Testis (tissue), 3 donors: ENCODE data around the gene IER3IP1. TPM values are rescaled to one million over a fixed set of nuclear protein-coding genes. Genes with fewer than 3 reads are reported as not detected.

Source experiments
- DNase-seq: peaks from one replicate; pipeline ENCODE4 v3.0.0-alpha.2; 2019
- H3K27ac ChIP-seq, 2 donors: fragments of 200-600 bp; sonication (generic); one replicate each; pipeline ENCODE4 v1.5.1; 2019
- H3K27me3 ChIP-seq: fragments of 200-600 bp; sonication (generic); one replicate; pipeline ENCODE4 v1.5.1; 2019
- H3K36me3 ChIP-seq: fragments of 200-600 bp; sonication (generic); one replicate; pipeline ENCODE4 v1.5.1; 2017; ENCODE audit warnings: low read depth; ENCODE audit errors: missing control alignments
- H3K4me1 ChIP-seq: fragments of 200-600 bp; sonication (generic); one replicate; pipeline ENCODE4 v1.5.1; 2019
- H3K4me3 ChIP-seq, 2 donors: fragments of 200-600 bp; sonication (generic); one replicate each; pipeline ENCODE4 v1.5.1; 2017 to 2019
- H3K9me3 ChIP-seq: fragments of 200-600 bp; sonication (generic); one replicate; pipeline ENCODE4 v1.5.1; 2017
- CTCF ChIP-seq, 3 experiments: fragments of 450-650 bp in 2 of 3; fragments of 200-600 bp in 1 of 3; sonication (generic) in 1 of 3; IDR thresholded peaks; one replicate each; pipeline ENCODE4 v1.5.1; 2016 to 2019; ENCODE audit warnings: antibody characterized with exemption in 3 of 3, mild to moderate bottlenecking in 2 of 3, moderate library complexity in 1 of 3
- POLR2A ChIP-seq: fragments of 450-650 bp; IDR thresholded peaks from one replicate; pipeline ENCODE4 v1.6.1; 2017; ENCODE audit warnings: antibody characterized with exemption, mild to moderate bottlenecking, moderate library complexity
- WGBS, 2 donors: methylation state at CpG; one replicate each; pipeline ENCODE4 v1.1.5; 2018; 5-methylcytosine and 5-hydroxymethylcytosine counted together
- intact Hi-C: fragments of 100-400 bp; cut with DNase I; formaldehyde crosslinking; loops from one replicate; pipeline ENCODE4 v1.15.1; 2023; ENCODE audit warnings: low total_unique reads
- polyA plus RNA-seq: library from polyadenylated mRNA; stranded (reverse); fragments of 350-450 nt; fragmentation: Illumina TruSeq; extraction: RNeasy Lipid Tissue Mini Kit (QIAGEN cat#74804); gene quantifications from one replicate; pipeline ENCODE4 v1.2.3, GENCODE V29; 2014; ENCODE audit warnings: low read depth, low replicate concordance; ENCODE audit not compliant: insufficient read depth
- total RNA-seq, 2 donors: library from RNA; depleted of rRNA; stranded (reverse); fragments of >200 nt; gene quantifications; one replicate each; pipeline ENCODE4 v1.2.3, GENCODE V29; 2016

Gene IER3IP1
- total and polyA plus RNA-seq, 3 donors from 2014 or later, result 12.3 to 15.9 (median 14.2) TPM

GRCh38 chr18:47150029-47150823, 25.9 kb downstream of the IER3IP1 start, which contains the start of gene HDHD2:
Gene HDHD2, minus strand, starts transcription at chr18:47150500. Its CDS starts 14,061 bp downstream, at chr18:47136439.
- Histone ChIP-seq H3K4me1 (peaks cover 14% of the 10 kb centered on the region), H3K9me3 (no peaks in the 10 kb centered on the region), H3K27ac (peak within 1 kb of the TSS; percentile 79 to 84), H3K36me3 (no peaks in the 10 kb centered on the region), H3K4me3 (peak within 1 kb of the TSS; percentile 64 to 70), H3K27me3 (no peaks in the 10 kb centered on the region)
- peak; percentile 89 for DNase-seq
- 0% methylated on average over 33 to 70 of the region's 70 CpGs for WGBS, 2 donors
- intact Hi-C loops, result no loop called here
- TF ChIP-seq CTCF (IDR thresholded peaks at IDR 0.05), result no peak
- no peak for TF ChIP-seq POLR2A

GRCh38 chr18:47149457-47150028, 26.6 kb downstream of the IER3IP1 start:
- H3K9me3 ChIP-seq, result no peaks in the 10 kb centered on the region
- no peaks in the 10 kb centered on the region for H3K27me3 ChIP-seq
- DNase-seq, result peak; percentile 18
- H3K36me3 ChIP-seq, result no peaks in the 10 kb centered on the region
- WGBS, 2 donors, result 8 to 14% methylated on average over 12 of the region's 12 CpGs
- peak overlapping the region; percentile 79 to 84 for H3K27ac ChIP-seq
- H3K4me1 ChIP-seq, result peaks cover 14% of the 10 kb centered on the region
- intact Hi-C loops, result no loop called here
- TF ChIP-seq POLR2A (no peak), CTCF (IDR thresholded peaks at IDR 0.05) (no peak)
- H3K4me3 ChIP-seq, result peak overlapping the region; percentile 64 to 70

- Histone ChIP-seq H3K9me3 (no peaks in the 10 kb centered on the region), H3K4me1 (peaks cover 18% of the 10 kb centered on the region), H3K27ac (no peak overlapping the region), H3K4me3 (no peak overlapping the region), H3K36me3 (no peaks in the 10 kb centered on the region), H3K27me3 (no peaks in the 10 kb centered on the region)
- DNase-seq, result no peak
- intact Hi-C loops, result no loop called here
- TF ChIP-seq POLR2A, result no peak
- no peak for TF ChIP-seq CTCF (IDR thresholded peaks at IDR 0.05)
- 89 to 91% methylated on average over 3 of the region's 3 CpGs for WGBS, 2 donors
Measured at GRCh38 chr18:47146206-47146605, 30.0 kb downstream of the IER3IP1 start.

GRCh38 chr18:47143899-47144485, 32.2 kb downstream of the IER3IP1 start:
- DNase-seq, result no peak
- Histone ChIP-seq H3K4me1 (peaks cover 12% of the 10 kb centered on the region), H3K27me3 (no peaks in the 10 kb centered on the region), H3K9me3 (no peaks in the 10 kb centered on the region), H3K36me3 (no peaks in the 10 kb centered on the region), H3K4me3 (no peak overlapping the region), H3K27ac (no peak overlapping the region)
- intact Hi-C loops, result no loop called here
- WGBS, 2 donors, result 82 to 90% methylated on average over 4 of the region's 4 CpGs
- no peak for TF ChIP-seq CTCF (IDR thresholded peaks at IDR 0.05)
- TF ChIP-seq POLR2A, result no peak
